ENCODE data around the gene KLHL5.
"Not testable (repeated sequence)": the region's sequence is repeated elsewhere in the genome, so short reads cannot be mapped to it uniquely, and the experiment has no call there.

The KLHL5 gene

GRCh38 chr4:39103291-39103690 is 41.3 kb downstream of the KLHL5 start:
- DNase-seq (ENCODE audit: low spot score), result no peak

- DNase-seq (ENCODE audit: low spot score), result no peak
Measured at GRCh38 chr4:39104255-39104654, 42.2 kb downstream of the KLHL5 start.

GRCh38 chr4:39106011-39106410 is 44.0 kb downstream of the KLHL5 start:
- no peak for DNase-seq (ENCODE audit: low spot score)

- no peak for DNase-seq (ENCODE audit: low spot score)
Measured at GRCh38 chr4:39114436-39114835, 52.4 kb downstream of the KLHL5 start.

DNA sequence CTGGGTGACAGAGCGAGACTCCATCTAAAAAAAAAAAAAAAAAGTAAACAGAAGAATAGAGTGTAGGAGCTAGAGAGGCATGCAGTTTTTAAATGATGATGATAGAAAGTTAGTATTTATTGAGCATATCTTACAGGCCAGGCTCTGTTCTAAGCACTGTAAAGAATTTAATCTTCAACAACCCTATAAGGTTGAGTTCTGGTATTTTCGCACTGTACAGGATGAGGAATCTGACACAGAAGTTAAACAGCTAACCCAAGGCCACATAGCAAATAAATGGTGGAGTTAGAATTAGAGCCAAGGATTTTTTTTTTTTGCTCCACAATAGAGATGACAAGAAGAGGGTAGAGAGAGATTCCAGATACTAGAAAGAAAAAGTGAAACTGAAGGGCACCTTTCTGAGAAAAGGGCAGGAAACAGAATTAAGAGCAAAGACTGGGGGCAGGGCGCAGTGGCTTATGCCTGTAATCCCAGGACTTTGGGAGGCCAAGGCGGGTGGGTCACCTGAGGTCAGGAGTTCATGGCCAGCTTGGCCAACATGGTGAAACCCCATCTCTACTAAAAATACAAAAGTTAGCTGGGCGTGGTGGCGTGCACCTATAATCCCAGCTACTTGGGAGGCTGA is 56.1 kb downstream of the KLHL5 start:
- no peak for DNase-seq (ENCODE audit: low spot score)

DNA sequence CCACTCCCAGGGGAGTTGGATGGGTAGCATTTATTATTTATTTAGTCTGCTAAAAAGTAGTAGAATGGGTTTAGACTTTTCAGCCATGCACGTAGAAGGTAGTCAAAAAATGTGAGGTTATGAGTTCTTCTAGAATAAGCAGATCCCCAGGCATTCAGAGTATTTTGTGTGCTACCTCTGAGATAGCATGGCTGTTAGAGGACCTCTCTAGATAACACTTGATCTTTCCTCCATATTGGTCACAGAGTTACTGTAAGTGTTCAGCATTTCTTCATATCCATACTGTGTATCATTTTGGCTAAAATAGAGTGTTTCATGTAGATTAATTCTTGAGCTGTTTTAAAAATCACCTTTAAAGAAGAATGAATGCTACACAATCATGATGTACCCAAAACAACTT is 58.4 kb downstream of the KLHL5 start:
- DNase-seq (ENCODE audit: low spot score), result no peak

DNA sequence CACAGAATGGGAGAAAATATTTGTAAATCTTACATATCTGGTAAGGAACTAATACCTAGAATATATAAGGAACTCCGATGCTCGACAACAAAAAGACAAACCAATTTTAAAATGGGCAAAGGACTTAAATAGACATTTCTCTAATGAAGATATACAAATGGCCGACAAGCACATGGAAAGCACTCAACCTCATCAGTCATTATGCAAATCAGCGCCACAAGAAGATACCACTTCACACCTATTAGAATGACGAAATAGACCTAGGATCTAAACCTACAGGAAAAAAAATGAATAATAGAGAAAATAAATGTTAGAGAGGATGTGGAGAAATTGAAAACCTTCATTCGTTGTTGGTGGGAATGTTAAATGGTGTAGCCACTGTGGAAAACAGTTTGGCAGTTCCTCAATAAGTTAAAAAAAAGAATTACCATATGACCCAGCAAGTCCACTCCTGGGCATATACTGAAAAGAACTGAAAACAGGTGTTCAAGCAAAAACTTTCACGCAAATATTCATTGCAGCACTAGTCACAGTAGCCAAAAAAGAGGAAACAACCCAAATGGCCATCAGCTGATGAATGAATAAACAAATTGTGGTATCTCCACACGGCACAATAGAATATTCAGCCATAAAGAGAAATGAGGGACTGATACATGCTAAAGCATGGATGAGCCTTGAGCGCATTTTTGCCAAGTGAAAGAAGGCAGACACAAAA is 63.0 kb downstream of the KLHL5 start:
- DNase-seq (ENCODE audit: low spot score), result no peak

DNA sequence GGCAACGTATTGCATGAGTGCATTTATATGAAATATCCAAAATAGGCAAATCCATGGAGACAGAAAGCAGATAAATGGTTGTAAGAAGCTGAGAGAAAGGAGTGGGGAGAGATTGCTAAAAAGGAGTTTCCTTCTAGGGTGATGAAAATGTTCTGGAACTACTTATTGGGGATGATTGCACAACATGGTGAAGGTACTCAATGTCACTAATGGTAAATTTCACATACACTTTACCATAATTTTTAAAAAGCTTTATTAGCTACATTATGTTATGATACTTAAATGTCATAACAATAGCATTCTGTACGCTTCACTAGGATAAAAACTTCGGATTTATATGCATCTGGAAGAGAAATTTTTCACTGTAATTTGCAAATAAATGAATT is 63.6 kb downstream of the KLHL5 start:
- no peak for DNase-seq (ENCODE audit: low spot score)

DNA sequence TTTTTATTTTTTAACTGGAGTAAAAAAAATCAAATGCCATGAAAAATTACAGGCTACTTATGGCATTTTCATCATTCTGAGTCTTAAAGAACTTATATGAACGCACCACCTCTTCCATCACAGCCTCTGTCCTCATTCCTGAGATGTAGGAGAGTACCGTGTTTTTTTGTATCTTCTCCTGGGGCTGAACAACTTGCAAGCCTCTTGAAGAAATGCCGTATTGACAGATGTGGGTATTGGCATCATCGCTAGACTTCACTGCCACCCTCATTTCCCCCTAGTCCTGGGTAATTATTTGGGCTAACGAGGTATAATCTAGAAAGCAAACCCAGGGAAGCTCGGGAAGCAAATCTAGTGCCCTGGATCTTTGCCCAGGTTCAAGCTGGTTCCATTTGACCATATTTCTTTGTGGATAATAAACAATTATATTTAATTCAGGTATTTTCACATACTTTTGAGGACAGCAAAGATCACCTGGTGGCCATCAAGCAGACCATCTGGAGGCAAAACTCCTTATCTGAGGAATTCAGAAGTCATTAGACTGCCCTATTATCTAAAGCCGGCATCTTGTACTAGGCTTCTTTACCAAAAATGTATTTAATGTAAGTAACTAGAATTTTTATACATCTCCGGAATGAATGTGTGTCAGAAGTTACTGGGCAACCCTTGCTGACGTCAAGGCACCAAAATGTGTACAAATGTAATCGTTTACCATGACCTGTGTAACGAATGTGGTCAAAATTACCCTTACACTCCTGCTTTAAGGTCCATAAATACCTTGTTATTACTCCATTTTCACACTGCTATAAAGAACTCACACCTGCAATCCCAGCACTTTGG is 64.4 kb downstream of the KLHL5 start:
- DNase-seq (ENCODE audit: low spot score), result no peak

GRCh38 chr4:39133623-39134022 is 71.6 kb downstream of the KLHL5 start:
- no peak for DNase-seq (ENCODE audit: low spot score)

DNA sequence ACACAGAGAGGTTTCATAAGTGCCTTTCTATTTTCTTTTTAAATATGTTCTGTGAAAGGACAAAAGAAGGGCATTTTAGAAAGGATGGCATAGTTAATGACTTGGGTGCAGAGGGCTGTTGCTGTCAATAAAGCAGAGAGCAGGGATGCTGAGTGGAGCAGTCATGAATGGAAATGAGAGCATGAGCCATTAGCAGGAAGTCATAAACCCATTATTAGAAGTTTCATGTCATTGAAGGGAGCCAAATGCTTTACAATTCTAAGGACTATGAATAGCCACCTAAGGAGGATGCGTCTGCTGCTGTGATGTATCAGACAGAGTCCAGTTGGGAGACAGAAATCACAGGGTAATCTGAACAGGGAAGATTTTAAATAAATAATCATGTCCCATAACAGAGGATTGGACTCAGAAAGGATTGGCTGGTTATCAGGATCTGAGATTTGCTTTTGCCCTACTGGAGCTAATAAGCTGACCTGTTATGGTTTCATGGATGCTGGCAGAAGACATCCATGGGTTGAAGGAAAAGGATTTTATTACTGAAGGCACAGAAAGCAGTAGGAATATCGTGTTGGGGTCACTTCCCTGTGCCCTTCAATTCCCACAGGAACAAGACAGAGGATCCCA is 72.8 kb downstream of the KLHL5 start:
- DNase-seq (ENCODE audit: low spot score), result no peak

GRCh38 chr4:39138227-39138626 is 76.2 kb downstream of the KLHL5 start:
- not testable (repeated sequence) for DNase-seq (ENCODE audit: low spot score)

DNA sequence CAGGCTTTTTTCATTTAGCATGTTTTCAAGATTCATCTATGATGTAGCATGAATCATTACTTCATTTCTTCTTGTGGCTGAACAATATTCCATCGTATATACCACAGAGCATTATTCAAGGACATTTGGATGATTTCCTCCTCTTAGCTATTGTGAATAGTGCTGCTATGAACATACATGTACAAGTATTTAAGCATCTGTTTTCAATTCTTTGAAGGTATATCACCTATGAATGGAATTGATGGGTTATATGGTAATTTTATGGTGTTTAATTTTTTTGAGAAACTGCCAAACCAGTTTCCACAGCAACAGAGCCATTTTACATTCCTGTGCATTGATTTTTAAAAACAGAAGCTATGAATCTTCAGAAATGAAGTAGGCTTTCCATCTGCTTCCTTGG is 84.2 kb downstream of the KLHL5 start:
- DNase-seq (ENCODE audit: low spot score), result no peak

DNA sequence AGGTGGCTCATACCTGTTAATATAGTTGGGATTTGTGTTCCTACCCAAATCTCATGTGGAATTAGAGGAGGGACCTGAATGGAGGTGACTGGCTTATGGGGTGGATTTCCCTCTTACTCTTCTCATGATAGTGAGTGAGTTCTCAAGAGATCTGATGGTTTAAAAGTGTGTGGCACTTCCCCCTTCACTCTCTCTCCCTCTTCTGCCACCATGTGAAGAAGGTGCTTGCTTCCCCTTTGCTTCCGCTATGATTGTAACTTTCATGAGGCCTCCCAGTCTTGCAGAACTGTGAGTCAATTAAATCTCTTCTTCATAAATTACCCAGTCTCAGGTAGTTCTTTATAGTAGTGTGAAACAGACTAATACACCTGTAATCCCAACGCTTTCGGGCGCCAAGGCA is 92.0 kb downstream of the KLHL5 start:
- DNase-seq (ENCODE audit: low spot score), result no peak

- no peak for DNase-seq (ENCODE audit: low spot score)
Measured at GRCh38 chr4:39157520-39157919, 95.5 kb downstream of the KLHL5 start.

DNA sequence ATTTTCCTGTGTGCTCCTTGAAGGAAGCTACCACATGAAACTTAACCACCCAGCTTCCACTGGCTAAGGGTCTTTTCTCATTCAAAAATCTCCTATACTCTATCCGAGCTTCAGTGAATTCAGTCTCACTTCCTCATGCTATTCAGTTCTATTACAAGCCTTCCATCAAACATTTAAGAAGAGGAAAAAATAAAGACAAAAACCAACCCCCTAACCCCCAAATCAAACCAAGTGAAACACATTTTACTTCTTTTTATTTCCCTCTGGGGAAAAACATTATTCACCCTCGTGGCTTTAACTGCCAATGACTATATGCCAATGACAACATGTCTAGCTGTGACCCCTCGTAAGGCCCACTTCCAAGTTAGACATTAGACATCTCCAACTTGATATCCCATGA is 104.1 kb downstream of the KLHL5 start:
- DNase-seq (ENCODE audit: low spot score), result no peak

DNA sequence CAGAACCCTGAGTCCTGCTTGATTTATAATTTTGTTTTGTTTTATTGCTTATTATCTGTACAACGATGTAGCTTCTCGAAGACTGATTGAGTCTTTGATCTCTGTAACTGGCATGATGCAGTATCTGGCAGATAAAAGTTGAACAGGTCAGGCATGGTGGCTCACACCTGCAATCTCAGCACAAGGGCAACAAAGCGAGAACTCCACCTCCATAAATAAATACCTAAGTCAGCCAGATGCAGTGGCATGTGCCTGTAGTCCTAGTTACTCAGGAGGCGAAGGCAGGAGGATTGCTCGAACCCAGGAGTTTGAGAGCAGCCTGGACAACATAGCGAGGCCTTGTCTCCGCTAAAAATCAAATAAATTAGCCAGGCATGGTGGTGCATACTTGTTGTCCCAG is 104.6 kb downstream of the KLHL5 start:
- no peak for DNase-seq (ENCODE audit: low spot score)

DNA sequence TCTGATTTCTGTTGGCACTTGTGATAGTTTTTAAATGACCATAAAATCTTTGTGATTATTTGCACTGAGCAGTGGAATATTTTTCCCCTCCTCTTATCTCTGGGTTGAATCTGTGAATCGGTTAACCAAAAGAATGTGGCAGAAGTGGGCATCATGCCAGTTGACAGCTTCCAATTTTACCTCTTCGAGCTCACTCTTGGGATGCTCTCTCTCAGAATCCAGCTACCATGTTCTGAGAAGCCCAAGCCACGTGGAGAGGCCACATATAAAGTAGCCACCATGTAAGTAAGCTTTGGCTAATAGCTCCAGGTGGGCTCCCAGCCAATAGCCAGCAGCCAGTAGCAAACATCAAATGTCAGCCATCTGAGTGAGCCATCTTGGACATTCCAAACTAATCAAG is 107.4 kb downstream of the KLHL5 start:
- no peak for DNase-seq (ENCODE audit: low spot score)

GRCh38 chr4:39170301-39170700 is 108.3 kb downstream of the KLHL5 start:
- no peak for DNase-seq (ENCODE audit: low spot score)
